ENCODE data around the gene TAS2R1.

Gene TAS2R1, protein sequence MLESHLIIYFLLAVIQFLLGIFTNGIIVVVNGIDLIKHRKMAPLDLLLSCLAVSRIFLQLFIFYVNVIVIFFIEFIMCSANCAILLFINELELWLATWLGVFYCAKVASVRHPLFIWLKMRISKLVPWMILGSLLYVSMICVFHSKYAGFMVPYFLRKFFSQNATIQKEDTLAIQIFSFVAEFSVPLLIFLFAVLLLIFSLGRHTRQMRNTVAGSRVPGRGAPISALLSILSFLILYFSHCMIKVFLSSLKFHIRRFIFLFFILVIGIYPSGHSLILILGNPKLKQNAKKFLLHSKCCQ

GRCh38 chr5:9630251-9630650, at the start of gene TAS2R1:
Gene TAS2R1, minus strand, starts transcription at chr5:9630351. Its CDS starts 319 bp downstream, at chr5:9630032.
- TF ChIP-seq, protein P1, sequence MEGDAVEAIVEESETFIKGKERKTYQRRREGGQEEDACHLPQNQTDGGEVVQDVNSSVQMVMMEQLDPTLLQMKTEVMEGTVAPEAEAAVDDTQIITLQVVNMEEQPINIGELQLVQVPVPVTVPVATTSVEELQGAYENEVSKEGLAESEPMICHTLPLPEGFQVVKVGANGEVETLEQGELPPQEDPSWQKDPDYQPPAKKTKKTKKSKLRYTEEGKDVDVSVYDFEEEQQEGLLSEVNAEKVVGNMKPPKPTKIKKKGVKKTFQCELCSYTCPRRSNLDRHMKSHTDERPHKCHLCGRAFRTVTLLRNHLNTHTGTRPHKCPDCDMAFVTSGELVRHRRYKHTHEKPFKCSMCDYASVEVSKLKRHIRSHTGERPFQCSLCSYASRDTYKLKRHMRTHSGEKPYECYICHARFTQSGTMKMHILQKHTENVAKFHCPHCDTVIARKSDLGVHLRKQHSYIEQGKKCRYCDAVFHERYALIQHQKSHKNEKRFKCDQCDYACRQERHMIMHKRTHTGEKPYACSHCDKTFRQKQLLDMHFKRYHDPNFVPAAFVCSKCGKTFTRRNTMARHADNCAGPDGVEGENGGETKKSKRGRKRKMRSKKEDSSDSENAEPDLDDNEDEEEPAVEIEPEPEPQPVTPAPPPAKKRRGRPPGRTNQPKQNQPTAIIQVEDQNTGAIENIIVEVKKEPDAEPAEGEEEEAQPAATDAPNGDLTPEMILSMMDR (conservative IDR thresholded peaks at IDR 0.05; ENCODE audit: control insufficient read depth, insufficient read depth, low read depth, low read length), result no peak
- H3K4me3 ChIP-seq (ENCODE audit: control insufficient read depth, low read depth, low read length), result no peak within 1 kb of the TSS
- DNase-seq (ENCODE audit: low read depth), result no peak

- DNase-seq (ENCODE audit: low read depth), result no peak
- TF ChIP-seq, protein P1 (conservative IDR thresholded peaks at IDR 0.05; ENCODE audit: control insufficient read depth, insufficient read depth, low read depth, low read length), result no peak
- no peak overlapping the region for H3K4me3 ChIP-seq (ENCODE audit: control insufficient read depth, low read depth, low read length)
These were observed 40.2 kb upstream of the TAS2R1 start for GRCh38 chr5:9670371-9670770.

- no peak for DNase-seq (ENCODE audit: low read depth)
- TF ChIP-seq, protein P1 (conservative IDR thresholded peaks at IDR 0.05; ENCODE audit: control insufficient read depth, insufficient read depth, low read depth, low read length), result no peak
- no peak overlapping the region for H3K4me3 ChIP-seq (ENCODE audit: control insufficient read depth, low read depth, low read length)
These were observed 37.8 kb upstream of the TAS2R1 start for GRCh38 chr5:9667906-9668305.

GRCh38 chr5:9663891-9664290, 33.7 kb upstream of the TAS2R1 start:
- H3K4me3 ChIP-seq (ENCODE audit: control insufficient read depth, low read depth, low read length), result no peak overlapping the region
- no peak for DNase-seq (ENCODE audit: low read depth)
- TF ChIP-seq, protein P1 (conservative IDR thresholded peaks at IDR 0.05; ENCODE audit: control insufficient read depth, insufficient read depth, low read depth, low read length), result no peak

DNA sequence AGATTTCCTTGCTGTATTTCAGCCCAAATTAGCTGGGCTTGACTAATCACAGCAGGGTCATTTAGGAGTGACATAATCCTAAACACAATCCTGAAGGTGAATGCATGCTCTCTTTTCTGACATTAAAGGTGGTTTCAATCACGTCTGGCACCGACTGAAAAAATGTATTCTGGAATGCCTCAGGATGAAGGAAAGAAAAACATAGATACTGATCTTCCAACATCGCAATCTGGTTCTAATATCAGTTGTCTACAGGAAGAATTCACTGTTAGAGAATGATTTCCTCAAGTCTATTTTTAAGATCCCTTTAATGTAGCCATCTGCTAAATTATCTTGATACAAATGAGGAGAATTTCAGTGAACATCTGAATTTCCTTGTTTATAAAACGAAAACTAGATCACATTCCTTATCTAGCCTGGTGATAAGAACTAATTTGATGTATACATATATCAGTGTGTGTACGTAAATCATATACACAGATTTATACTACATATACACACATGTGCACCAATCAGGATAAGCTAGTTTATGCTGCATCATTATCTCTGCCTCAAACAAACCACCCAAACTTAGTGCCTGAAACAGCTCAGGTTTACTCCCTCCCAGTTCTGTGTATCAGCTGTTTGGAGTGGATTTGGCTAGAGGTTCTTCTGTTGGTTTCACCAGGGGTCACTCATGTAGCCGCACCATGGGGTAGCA, 31.3 kb upstream of the TAS2R1 start:
- DNase-seq (ENCODE audit: low read depth), result no peak
- TF ChIP-seq, protein P1 (conservative IDR thresholded peaks at IDR 0.05; ENCODE audit: control insufficient read depth, insufficient read depth, low read depth, low read length), result no peak
- H3K4me3 ChIP-seq (ENCODE audit: control insufficient read depth, low read depth, low read length), result no peak overlapping the region

DNA sequence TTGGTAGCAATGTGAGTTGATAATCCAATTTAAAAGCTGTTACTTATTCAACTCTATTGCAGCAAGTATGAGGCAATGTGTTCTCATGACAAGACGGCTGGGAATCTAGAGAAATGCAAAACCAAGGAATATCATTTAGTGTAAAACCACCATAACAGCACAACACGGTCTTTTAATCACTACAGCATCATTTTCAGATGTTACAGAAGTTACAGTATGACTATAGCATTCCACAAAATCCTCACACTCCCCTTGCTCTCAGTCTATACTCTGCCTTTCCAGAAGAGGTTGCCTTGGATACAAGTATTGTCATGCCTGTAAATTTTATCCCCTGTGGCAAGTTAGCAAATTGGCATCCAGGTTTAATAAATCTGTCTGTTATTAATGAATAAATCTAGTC, 28.6 kb upstream of the TAS2R1 start:
- no peak for DNase-seq (ENCODE audit: low read depth)
- TF ChIP-seq, protein P1 (conservative IDR thresholded peaks at IDR 0.05; ENCODE audit: control insufficient read depth, insufficient read depth, low read depth, low read length), result no peak
- H3K4me3 ChIP-seq (ENCODE audit: control insufficient read depth, low read depth, low read length), result no peak overlapping the region

All from fibroblast of mammary gland (primary cell).